Measurements from ENCODE around the gene ANLN. TPM values are rescaled to one million over a fixed set of nuclear protein-coding genes. Genes with fewer than 3 reads are reported as not detected.
"Not testable (repeated sequence)": the region's sequence is repeated elsewhere in the genome, so short reads cannot be mapped to it uniquely, and the experiment has no call there.

Gene ANLN
- total RNA-seq, 2 donors from 2014 or later = 0.78 to 1.6 TPM

- Histone ChIP-seq H3K27ac (no peak overlapping the region), H3K36me3 (replicated peaks in 1 of 2; ENCODE audit: insufficient read depth in 1 of 2, low read depth in 2 of 2) (no peaks in the 10 kb centered on the region), H3K27me3 (no peaks in the 10 kb centered on the region), H3K4me3 (no peak overlapping the region), H3K4me1 (no peaks in the 10 kb centered on the region), H3K9me3 (no peaks in the 10 kb centered on the region)
- intact Hi-C loops (cut with DNase I) = no loop called here
- ATAC-seq (no peak), DNase-seq (no peak)
- TF ChIP-seq CTCF (IDR thresholded peaks at IDR 0.05) (no peak), POLR2A (IDR thresholded peaks at IDR 0.05) (no peak)
- 96 to 100% methylated on average over 2 of the region's 2 CpGs for WGBS, 2 donors
These were observed 8.6 kb upstream of the ANLN start for GRCh38 chr7:36381056-36381455.

- H3K27me3 ChIP-seq; H3K27ac ChIP-seq; H3K4me1 ChIP-seq; ATAC-seq; intact Hi-C loops (cut with DNase I); DNase-seq; H3K4me3 ChIP-seq; H3K36me3 ChIP-seq (replicated peaks in 1 of 2; ENCODE audit: insufficient read depth in 1 of 2, low read depth in 2 of 2); H3K9me3 ChIP-seq: not testable (repeated sequence)
- 93 to 94% methylated on average over 3 of the region's 3 CpGs for WGBS, 2 donors
These were observed 6.4 kb upstream of the ANLN start for GRCh38 chr7:36383284-36383683.

GRCh38 chr7:36385646-36386045, 4.0 kb upstream of the ANLN start:
- intact Hi-C loops (cut with DNase I); ATAC-seq; DNase-seq; H3K36me3 ChIP-seq (replicated peaks in 1 of 2; ENCODE audit: insufficient read depth in 1 of 2, low read depth in 2 of 2); H3K4me3 ChIP-seq; H3K27ac ChIP-seq; H3K9me3 ChIP-seq; H3K27me3 ChIP-seq: not testable (repeated sequence)
- peaks cover 21% of the 10 kb centered on the region for H3K4me1 ChIP-seq
- 87 to 99% methylated on average over 3 of the region's 3 CpGs for WGBS, 2 donors

GRCh38 chr7:36387435-36388231, 2.0 kb upstream of the ANLN start:
- TF ChIP-seq CTCF (IDR thresholded peaks at IDR 0.05) (no peak), POLR2A (IDR thresholded peaks at IDR 0.05) (no peak)
- Histone ChIP-seq H3K9me3 (no peaks in the 10 kb centered on the region), H3K27me3 (no peaks in the 10 kb centered on the region), H3K27ac (peak overlapping the region in 2 of 4 donors; percentile 2 to 89), H3K4me3 (no peak overlapping the region), H3K4me1 (peaks cover 23% of the 10 kb centered on the region), H3K36me3 (replicated peaks in 1 of 2; ENCODE audit: insufficient read depth in 1 of 2, low read depth in 2 of 2) (no peaks in the 10 kb centered on the region)
- WGBS, 2 donors = 34 to 42% methylated on average over 7 of the region's 7 CpGs
- intact Hi-C loops (cut with DNase I) = no loop called here
- DNase-seq (no peak), ATAC-seq (no peak)

- Histone ChIP-seq H3K4me3 (no peak overlapping the region), H3K9me3 (no peaks in the 10 kb centered on the region), H3K4me1 (peaks cover 23% of the 10 kb centered on the region), H3K36me3 (replicated peaks in 1 of 2; ENCODE audit: insufficient read depth in 1 of 2, low read depth in 2 of 2) (no peaks in the 10 kb centered on the region), H3K27me3 (no peaks in the 10 kb centered on the region), H3K27ac (peak overlapping the region in 3 of 4 donors; percentile 75 to 89 (median 80))
- no peak for DNase-seq
- ATAC-seq = no peak
- WGBS, 2 donors = 31 to 40% methylated on average over 4 of the region's 4 CpGs
- TF ChIP-seq POLR2A (IDR thresholded peaks at IDR 0.05) (no peak), CTCF (IDR thresholded peaks at IDR 0.05) (no peak)
- intact Hi-C loops (cut with DNase I) = no loop called here
These were observed 1.2 kb upstream of the ANLN start for GRCh38 chr7:36388423-36388822.

All from body of pancreas (tissue), 4 donors.